ENCODE results near the gene CHST11. TPM values are rescaled to one million over a fixed set of nuclear protein-coding genes. Genes with fewer than 3 reads are reported as not detected.

The CHST11 gene
- total and polyA plus RNA-seq, 2 of the 4 experiments (the other 2 are of a cell fraction), result 1.4 to 2.7 TPM

GRCh38 chr12:104477510-104478390 is 21.0 kb downstream of the CHST11 start (continued):
- no peak for TF ChIP-seq SMC3 (IDR thresholded peaks at IDR 0.05; ENCODE audit: low read depth, low read length)

GRCh38 chr12:104478396-104479122 is 21.8 kb downstream of the CHST11 start:
- 60% methylated on average over 1 of the region's 8 CpGs; no CpG with 5 or more reads in 1 of the 2 experiments for WGBS, 2 experiments (ENCODE audit: extremely low coverage in 2 of 2, insufficient read length in 1 of 2)
- no peak for ATAC-seq (ENCODE audit: low read depth)
- Histone ChIP-seq H3K79me1 (ENCODE audit: low read depth in 1 of 2, low read length in 2 of 2) (no peaks in the 10 kb centered on the region), H3K23ac (ENCODE audit: low read depth, low read length) (0 out of 2 replicates have a peak overlapping the region, but pooled peaks have one; percentile 7), H3K9me3 (ENCODE audit: control insufficient read depth, insufficient read depth, low read length) (peaks cover 8% of the 10 kb centered on the region), H3K4me2 (ENCODE audit: low read depth, low read length) (no peak overlapping the region), H3K4me1 (ENCODE audit: control insufficient read depth, insufficient read depth, low read length) (0 out of 2 replicates have a peak, but pooled peaks cover 2% of the 10 kb centered on the region), H3K9ac (ENCODE audit: low read depth, low read length) (no peak overlapping the region), H3K27ac (ENCODE audit: insufficient read depth, low read length) (no peak overlapping the region), H4K20me1 (ENCODE audit: insufficient read depth, low read length) (no peaks in the 10 kb centered on the region), H2BK5ac (ENCODE audit: low read depth, low read length, poor library complexity, severe bottlenecking) (no peak overlapping the region), H2BK120ac (ENCODE audit: low read depth, low read length) (peak overlapping the region; percentile 38; the same call in 1 of the 2 replicates), H2BK20ac (ENCODE audit: low read depth, low read length) (no peak overlapping the region; the same call in 1 of the 2 replicates), H3K27me3 (ENCODE audit: control insufficient read depth, insufficient read depth, low read length) (no peaks in the 10 kb centered on the region), H3K36me3 (ENCODE audit: control insufficient read depth, insufficient read depth, low read length) (no peaks in the 10 kb centered on the region), H3K18ac (ENCODE audit: low read depth, low read length) (no peak overlapping the region), H3K4me3 (ENCODE audit: insufficient read depth, low read depth, low read length) (no peak overlapping the region), H3K9me1 (ENCODE audit: insufficient read depth, low read length) (peaks cover 5% of the 10 kb centered on the region; the same call in 1 of the 2 replicates), H4K5ac (ENCODE audit: low read depth, low read length) (no peak overlapping the region), H2AK5ac (ENCODE audit: low read depth, low read length) (peak overlapping the region; percentile 16; the same call in 1 of the 2 replicates), H2AFZ (replicated peaks; ENCODE audit: low read length, poor library complexity) (no peak overlapping the region), H3K4ac (ENCODE audit: low read depth, low read length) (no peak overlapping the region; the same call in 1 of the 2 replicates), H2AK9ac (replicated peaks; ENCODE audit: low read depth, low read length, poor library complexity) (no peak overlapping the region), H3K14ac (replicated peaks; ENCODE audit: low read depth, low read length) (no peak overlapping the region), H2BK15ac (ENCODE audit: low read depth, low read length) (no peak overlapping the region), H3K56ac (ENCODE audit: extremely low read depth, insufficient read depth, low read length) (no peak overlapping the region), H4K8ac (ENCODE audit: low read depth in 2 of 2, low read length in 2 of 2) (0 out of 4 replicates have a peak overlapping the region, but pooled peaks of 1 of the 2 experiments have one; percentile 13), H4K91ac (ENCODE audit: insufficient read depth, low read depth, low read length) (no peak overlapping the region)
- intact Hi-C loops (cut with micrococcal nuclease), result no loop called here
- ChIA-PET POLR2A (ENCODE audit: unreplicated experiment) (no interaction called here), CTCF (no interaction called here)
- no TSS peak for BruUV-seq (replicated peaks)
- dilution Hi-C loops (cut with HindIII; ENCODE audit: low sequenced_read_pairs, unreplicated experiment), result no loop called here
- in situ Hi-C loops (cut with MboI; ENCODE audit: low sequenced_read_pairs), result no loop called here
- DNase-seq, result no peak
- TF ChIP-seq CHD1 (IDR thresholded peaks at IDR 0.05; ENCODE audit: low read depth, low read length) (no peak), BHLHE40 (IDR thresholded peaks at IDR 0.05; ENCODE audit: low read depth, low read length) (no peak), POLR2A (IDR thresholded peaks at IDR 0.05; ENCODE audit: low read depth, low read length) (no peak), CEBPB (IDR thresholded peaks at IDR 0.05; ENCODE audit: low read depth, low read length) (no peak), NFE2L2 (IDR thresholded peaks at IDR 0.05; ENCODE audit: low read depth, low read length) (no peak), FOS (IDR thresholded peaks at IDR 0.05; ENCODE audit: low read depth, low read length) (no peak), RCOR1 (IDR thresholded peaks at IDR 0.05; ENCODE audit: insufficient replicate concordance, low read length) (no peak), CTCF (conservative IDR thresholded peaks at IDR 0.05; ENCODE audit: low read depth, low read length) (no peak), ELK1 (IDR thresholded peaks at IDR 0.05; ENCODE audit: borderline replicate concordance, low read depth, low read length) (no peak), MXI1 (IDR thresholded peaks at IDR 0.05; ENCODE audit: borderline replicate concordance, low read depth, low read length) (no peak), SMC3 (IDR thresholded peaks at IDR 0.05; ENCODE audit: low read depth, low read length) (no peak)
